Body of pancreas (tissue), 4 donors: ENCODE results near the gene SRGAP1.
"Not testable (repeated sequence)": the region's sequence is repeated elsewhere in the genome, so short reads cannot be mapped to it uniquely, and the experiment has no call there.

Experiments used
- CTCF ChIP-seq, 7 experiments: fragments of 450-650 bp in 4 of 7; fragments of 200-600 bp in 3 of 7; sonication (generic) in 3 of 7; IDR thresholded peaks; one replicate each; pipeline ENCODE4 v1.5.1; 2016 to 2019; ENCODE audit warnings: antibody characterized with exemption in 7 of 7
- POLR2A ChIP-seq, 3 donors: fragments of 450-650 bp; IDR thresholded peaks; one replicate each; pipeline ENCODE4 v1.6.1; 2016; ENCODE audit warnings: antibody characterized with exemption in 3 of 3, mild to moderate bottlenecking in 2 of 3

GRCh38 chr12:64076565-64076964 lies 232.1 kb downstream of the SRGAP1 start:
- TF ChIP-seq CTCF, POLR2A (IDR thresholded peaks at IDR 0.05): not testable (repeated sequence)
